Subcutaneous abdominal adipose tissue (tissue), 5 donors: ENCODE results near the gene GTF2B.
"Not testable (repeated sequence)": the region's sequence is repeated elsewhere in the genome, so short reads cannot be mapped to it uniquely, and the experiment has no call there.

Experiments
- H3K27ac ChIP-seq: one replicate; pipeline ENCODE4 v1.7.0; 2013; ENCODE audit warnings: low read depth, mild to moderate bottlenecking, inconsistent platforms, low read length, moderate library complexity
- H3K27me3 ChIP-seq, 5 donors: one replicate each; pipeline ENCODE4 v1.7.0; 2013; ENCODE audit warnings: low read length in 5 of 5, inconsistent platforms in 1 of 5; ENCODE audit not compliant: control insufficient read depth in 5 of 5, insufficient read depth in 4 of 5
- H3K36me3 ChIP-seq, 5 donors: one replicate each; pipeline ENCODE4 v1.7.0; 2013; ENCODE audit warnings: low read length in 5 of 5; ENCODE audit not compliant: control insufficient read depth in 5 of 5, insufficient read depth in 5 of 5
- H3K4me1 ChIP-seq, 5 donors: one replicate each; pipeline ENCODE4 v1.7.0; 2013; ENCODE audit warnings: low read length in 5 of 5, mild to moderate bottlenecking in 3 of 5, moderate library complexity in 1 of 5; ENCODE audit not compliant: control insufficient read depth in 5 of 5, insufficient read depth in 5 of 5
- H3K4me3 ChIP-seq, 5 donors: one replicate each; pipeline ENCODE4 v1.7.0; 2013; ENCODE audit warnings: low read length in 5 of 5, low read depth in 1 of 5
- H3K9ac ChIP-seq, 5 donors: one replicate each; pipeline ENCODE4 v1.7.0; 2013; ENCODE audit warnings: low read length in 5 of 5, mild to moderate bottlenecking in 4 of 5, moderate library complexity in 3 of 5
- H3K9me3 ChIP-seq, 5 donors: one replicate each; pipeline ENCODE4 v1.7.0; 2013; ENCODE audit warnings: low read length in 5 of 5; ENCODE audit not compliant: control insufficient read depth in 5 of 5
- donor health status: healthy.
- donor health status: healthy.
- donor health status: healthy.
- donor health status: healthy.
- donor health status: healthy.

GTF2B gene

GRCh38 chr1:88873737-88874349 is 17.5 kb downstream of the GTF2B start:
- Histone ChIP-seq H3K4me3 (peak overlapping the region in 1 of 5 donors; percentile 14), H3K27ac (no peak overlapping the region), H3K27me3 (no peaks in the 10 kb centered on the region), H3K36me3 (peaks cover 0 to 8% (median 5%) of the 10 kb centered on the region in 5 donors), H3K9ac (no peak overlapping the region), H3K4me1 (peaks cover 0 to 20% (median 12%) of the 10 kb centered on the region in 5 donors), H3K9me3 (no peaks in the 10 kb centered on the region)

GRCh38 chr1:88869644-88870043 is 21.7 kb downstream of the GTF2B start:
- not testable (repeated sequence) for H3K27ac ChIP-seq, H3K4me3 ChIP-seq, H3K27me3 ChIP-seq, H3K36me3 ChIP-seq, H3K9ac ChIP-seq, H3K9me3 ChIP-seq
- H3K4me1 ChIP-seq, result peaks cover 0 to 10% (median 8%) of the 10 kb centered on the region in 5 donors

GRCh38 chr1:88867743-88868521 is 23.4 kb downstream of the GTF2B start:
- H3K36me3 ChIP-seq, result peaks cover 2 to 11% (median 6%) of the 10 kb centered on the region in 5 donors
- no peak overlapping the region for H3K27ac ChIP-seq
- no peaks in the 10 kb centered on the region for H3K27me3 ChIP-seq
- no peaks in the 10 kb centered on the region for H3K9me3 ChIP-seq
- H3K9ac ChIP-seq, result no peak overlapping the region
- no peaks in the 10 kb centered on the region for H3K4me1 ChIP-seq
- H3K4me3 ChIP-seq, result no peak overlapping the region

- Histone ChIP-seq H3K9me3 (no peaks in the 10 kb centered on the region), H3K4me3 (no peak overlapping the region), H3K27ac (no peak overlapping the region), H3K27me3 (no peaks in the 10 kb centered on the region), H3K36me3 (peaks cover 16 to 48% (median 36%) of the 10 kb centered on the region in 5 donors), H3K4me1 (no peaks in the 10 kb centered on the region), H3K9ac (no peak overlapping the region)
Measured at GRCh38 chr1:88851303-88852063, 39.9 kb downstream of the GTF2B start.

- no peaks in the 10 kb centered on the region for H3K4me1 ChIP-seq
- H3K27ac ChIP-seq, result no peak overlapping the region
- H3K27me3 ChIP-seq, result no peaks in the 10 kb centered on the region
- no peaks in the 10 kb centered on the region for H3K9me3 ChIP-seq
- H3K4me3 ChIP-seq, result no peak overlapping the region
- no peak overlapping the region for H3K9ac ChIP-seq
- H3K36me3 ChIP-seq, result peaks cover 4 to 22% (median 15%) of the 10 kb centered on the region in 5 donors
Measured at GRCh38 chr1:88847643-88848042, 43.7 kb downstream of the GTF2B start.

- Histone ChIP-seq H3K9ac (no peak overlapping the region), H3K36me3 (peaks cover 31 to 44% (median 41%) of the 10 kb centered on the region in 5 donors), H3K9me3 (no peaks in the 10 kb centered on the region)
Measured at GRCh38 chr1:88825721-88826120, 65.6 kb downstream of the GTF2B start.

GRCh38 chr1:88819642-88820041 is 71.7 kb downstream of the GTF2B start:
- not testable (repeated sequence) for H3K27ac ChIP-seq, H3K27me3 ChIP-seq, H3K9ac ChIP-seq, H3K4me1 ChIP-seq, H3K9me3 ChIP-seq, H3K4me3 ChIP-seq
- H3K36me3 ChIP-seq, result peaks cover 9 to 24% (median 13%) of the 10 kb centered on the region in 5 donors

More at GRCh38 chr1:88825721-88826120, 65.6 kb downstream of the GTF2B start:
- Histone ChIP-seq H3K27ac (no peak overlapping the region), H3K27me3 (no peaks in the 10 kb centered on the region), H3K4me3 (no peak overlapping the region), H3K4me1 (no peaks in the 10 kb centered on the region)

- Histone ChIP-seq H3K9me3 (no peaks in the 10 kb centered on the region), H3K36me3 (peaks cover 9 to 33% (median 24%) of the 10 kb centered on the region in 5 donors), H3K4me1 (no peaks in the 10 kb centered on the region), H3K27me3 (no peaks in the 10 kb centered on the region), H3K4me3 (no peak overlapping the region), H3K9ac (no peak overlapping the region), H3K27ac (no peak overlapping the region)
Measured at GRCh38 chr1:88813471-88813870, 77.9 kb downstream of the GTF2B start.

GRCh38 chr1:88812366-88812765 is 79.0 kb downstream of the GTF2B start:
- no peaks in the 10 kb centered on the region for H3K9me3 ChIP-seq
- H3K27ac ChIP-seq, result no peak overlapping the region
- peaks cover 9 to 40% (median 24%) of the 10 kb centered on the region in 5 donors for H3K36me3 ChIP-seq
- no peaks in the 10 kb centered on the region for H3K27me3 ChIP-seq
- H3K4me1 ChIP-seq, result no peaks in the 10 kb centered on the region
- no peak overlapping the region for H3K4me3 ChIP-seq
- no peak overlapping the region for H3K9ac ChIP-seq

GRCh38 chr1:88803444-88803843 is 87.9 kb downstream of the GTF2B start:
- H3K27me3 ChIP-seq, result no peaks in the 10 kb centered on the region
- H3K27ac ChIP-seq, result no peak overlapping the region
- peaks cover 0 to 5% (median 0%) of the 10 kb centered on the region in 5 donors for H3K4me1 ChIP-seq
- no peak overlapping the region for H3K9ac ChIP-seq
- no peaks in the 10 kb centered on the region for H3K9me3 ChIP-seq
- H3K4me3 ChIP-seq, result no peak overlapping the region
- peaks cover 17 to 47% (median 41%) of the 10 kb centered on the region in 5 donors for H3K36me3 ChIP-seq
